Endothelial cell of umbilical vein (primary cell): ENCODE results near the gene MEF2C. TPM values are rescaled to one million over a fixed set of nuclear protein-coding genes. Genes with fewer than 3 reads are reported as not detected.

Experiments
- BruUV-seq: library from RNA; stranded (reverse); fragments of 400-500 nt; replicated peaks from 2 replicates; lab custom pipeline; 2021; lab: Mats Ljungman, UMichigan
- CTCF ChIA-PET: fragments of 300-600, 350-600 bp; sonication (Branson Sonifier 250); formaldehyde crosslinking; loops from one replicate; lab custom pipeline; 2021; ENCODE audit warnings: antibody characterized with exemption, inconsistent platforms; lab: Charles Lee
- POLR2A ChIA-PET: fragments of 300-600, 350-600 bp; sonication (Branson Sonifier 250); formaldehyde crosslinking; loops from one replicate; lab custom pipeline; 2021; ENCODE audit warnings: antibody characterized with exemption, inconsistent platforms; lab: Charles Lee
- DNase-seq: peaks from one replicate; pipeline ENCODE4 v3.0.0-alpha.2; 2011; ENCODE audit warnings: low read depth, low spot score
- FAIRE-seq: peaks from 2 replicates; lab custom pipeline; 2011; peaks lifted over from hg19 to GRCh38; lab: Jason Lieb, UNC
- H2AFZ ChIP-seq: 2 replicates; pipeline ENCODE4 v1.6.0; 2012; ENCODE audit warnings: low read depth, low read length, control low read depth, inconsistent platforms
- H3K27ac ChIP-seq: 2 replicates; pipeline ENCODE4 v1.5.1; 2011; ENCODE audit warnings: low read depth, mild to moderate bottlenecking, control low read depth, low read length, moderate library complexity; ENCODE audit not compliant: insufficient read depth
- H3K27me3 ChIP-seq, 2 experiments: 2 replicates each; pipeline versions ENCODE4 v1.6.0 to v1.6.1; 2011; ENCODE audit warnings: low read length in 2 of 2, mixed read lengths in 1 of 2; ENCODE audit not compliant: control insufficient read depth in 2 of 2, insufficient read depth in 2 of 2
- H3K36me3 ChIP-seq, 2 experiments: 2 replicates in 1 of 2; 3 replicates in 1 of 2; pipeline ENCODE4 v1.5.1; 2011; ENCODE audit warnings: low read length in 2 of 2, mild to moderate bottlenecking in 1 of 2, moderate library complexity in 1 of 2; ENCODE audit not compliant: control insufficient read depth in 2 of 2, insufficient read depth in 2 of 2; ENCODE audit errors: extremely low read depth in 1 of 2
- H3K4me1 ChIP-seq: 3 replicates; pipeline ENCODE4 v1.5.1; 2011; ENCODE audit warnings: mild to moderate bottlenecking, low read length; ENCODE audit not compliant: control insufficient read depth, insufficient read depth; ENCODE audit errors: extremely low read depth
- H3K4me2 ChIP-seq: 2 replicates; pipeline ENCODE4 v1.6.1; 2011; ENCODE audit warnings: low read length, control low read depth, mixed read lengths; ENCODE audit not compliant: insufficient read depth
- H3K4me3 ChIP-seq, 3 experiments: fragments of 200-600 bp in 1 of 3; sonication (generic), shearing (Covaris generic) in 1 of 3; replicated peaks in 1 of 3; 2 replicates each; pipeline ENCODE4 v1.5.1; 2011 to 2016; ENCODE audit warnings: control low read depth in 3 of 3, low read length in 3 of 3, mild to moderate bottlenecking in 2 of 3, inconsistent platforms in 1 of 3, low read depth in 1 of 3, moderate library complexity in 1 of 3; ENCODE audit not compliant: insufficient read depth in 1 of 3
- H3K79me2 ChIP-seq: 2 replicates; pipeline ENCODE4 v1.6.0; 2012; ENCODE audit warnings: low read length, inconsistent platforms; ENCODE audit not compliant: control insufficient read depth, insufficient read depth
- H3K9ac ChIP-seq: replicated peaks from 2 replicates; pipeline ENCODE3; 2011; ENCODE audit warnings: low read length, control low read depth; ENCODE audit not compliant: insufficient read depth; ENCODE audit errors: extremely low read depth
- H3K9me1 ChIP-seq: replicated peaks from 3 replicates; pipeline ENCODE4 v1.6.0; 2011; ENCODE audit warnings: mild to moderate bottlenecking, low read length; ENCODE audit not compliant: control insufficient read depth, insufficient read depth; ENCODE audit errors: extremely low read depth
- H3K9me3 ChIP-seq: replicated peaks from 2 replicates; pipeline ENCODE4 v1.5.1; 2012; ENCODE audit warnings: low read length, inconsistent platforms; ENCODE audit not compliant: control insufficient read depth, insufficient read depth
- H4K20me1 ChIP-seq: replicated peaks from 2 replicates; pipeline ENCODE3; 2011; ENCODE audit warnings: mild to moderate bottlenecking, low read length; ENCODE audit not compliant: control insufficient read depth, insufficient read depth; ENCODE audit errors: extremely low read depth
- EZH2 ChIP-seq: IDR thresholded peaks from 2 replicates; pipeline ENCODE4 v1.6.1; 2012; ENCODE audit warnings: borderline replicate concordance, low read depth, mild to moderate bottlenecking, moderate library complexity, low read length, inconsistent platforms; ENCODE audit not compliant: severe bottlenecking
- FOS ChIP-seq: IDR thresholded peaks from 2 replicates; pipeline ENCODE4 v1.6.1; 2011; ENCODE audit warnings: mild to moderate bottlenecking, low read length, moderate library complexity, borderline replicate concordance; ENCODE audit not compliant: insufficient read depth
- GATA2 ChIP-seq: IDR thresholded peaks from 2 replicates; pipeline ENCODE4 v1.7.0; 2011; ENCODE audit warnings: low read depth, mild to moderate bottlenecking, moderate library complexity, mixed read lengths, low read length; ENCODE audit not compliant: insufficient read length, insufficient read depth
- JUN ChIP-seq: IDR thresholded peaks from 2 replicates; pipeline ENCODE4 v1.6.1; 2011; ENCODE audit warnings: borderline replicate concordance, low read depth; ENCODE audit not compliant: insufficient read length, insufficient read depth
- MYC ChIP-seq: IDR thresholded peaks from one replicate; pipeline ENCODE4 v1.6.1; 2011; ENCODE audit warnings: mild to moderate bottlenecking, low read depth, low read length
- POLR2A ChIP-seq: IDR thresholded peaks from 2 replicates; pipeline ENCODE4 v1.6.1; 2012; ENCODE audit warnings: low read depth, mild to moderate bottlenecking, control low read depth, low read length
- POLR2AphosphoS5 ChIP-seq: IDR thresholded peaks from 2 replicates; pipeline ENCODE4 v1.6.1; 2012; ENCODE audit warnings: low read depth, mild to moderate bottlenecking, control low read depth, low read length, moderate library complexity; ENCODE audit not compliant: insufficient read depth
- dilution Hi-C: fragments of 300-500 bp; cut with MboI; formaldehyde crosslinking; loops from one replicate; pipeline ENCODE4 v1.15.0; 2019; ENCODE audit warnings: low sequenced_read_pairs; ENCODE audit not compliant: extremely low pct_ligation_motif_present
- intact Hi-C: fragments of 100-400 bp; cut with micrococcal nuclease; formaldehyde crosslinking; loops from one replicate; pipeline ENCODE4 v1.10.0; 2022
- polyA plus RNA-seq, 4 experiments: library from polyadenylated mRNA; depleted of rRNA in 3 of 4; stranded (reverse) in 3 of 4; unstranded in 1 of 4; fragments of >200 nt; gene quantifications; 2 replicates each; pipeline versions ENCODE4 v1.2.1 to v1.2.3, GENCODE V29; 2011 to 2012; ENCODE audit warnings: missing spikeins in 1 of 4
- total RNA-seq: library from RNA; stranded (reverse); gene quantifications from 2 replicates; pipeline ENCODE4 v1.2.3, GENCODE V29; 2021
- TF ChIP-seq, protein P1 (sequence below): IDR thresholded peaks from 2 replicates; pipeline ENCODE4 v1.6.1; 2011; ENCODE audit not compliant: insufficient read depth, insufficient read length
- TF ChIP-seq, protein P2 (sequence below), 2 donors: IDR thresholded peaks; 1 replicate in 1 of 2; 2 replicates in 1 of 2; pipeline ENCODE4 v1.5.1; 2011; ENCODE audit warnings: low read length in 2 of 2, mild to moderate bottlenecking in 2 of 2, moderate library complexity in 2 of 2, control low read depth in 1 of 2, inconsistent platforms in 1 of 2, low read depth in 1 of 2; ENCODE audit not compliant: insufficient read depth in 1 of 2; ENCODE audit errors: extremely low read depth in 1 of 2

Gene MEF2C
- total and polyA plus RNA-seq, 2 donors (not counting 3 experiments of a cell fraction or from before 2014, with no cell fraction given): 21.2 to 67.7 TPM

- CTCF ChIA-PET: interaction anchor here (0.6 to 1.5 kb wide), 4 partner anchors 17 to 894 kb away, joined by 3 to 4 read pairs (median 4); no protein-coding TSS in a partner anchor
- Histone ChIP-seq H3K4me2 (no peak overlapping the region), H3K36me3 (peaks cover 0 to 5% of the 10 kb centered on the region in 2 experiments), H2AFZ (no peak overlapping the region), H3K4me1 (no peaks in the 10 kb centered on the region), H4K20me1 (peaks cover 2% of the 10 kb centered on the region), H3K9ac (no peak overlapping the region), H3K27me3 (no peaks in the 10 kb centered on the region), H3K79me2 (no peaks in the 10 kb centered on the region), H3K4me3 (no peak overlapping the region), H3K9me1 (no peaks in the 10 kb centered on the region), H3K9me3 (no peaks in the 10 kb centered on the region), H3K27ac (no peak overlapping the region)
- FAIRE-seq (no peak), DNase-seq (no peak)
- intact Hi-C loops (no loop called here), dilution Hi-C loops (no loop called here)
- TF ChIP-seq, protein P1, sequence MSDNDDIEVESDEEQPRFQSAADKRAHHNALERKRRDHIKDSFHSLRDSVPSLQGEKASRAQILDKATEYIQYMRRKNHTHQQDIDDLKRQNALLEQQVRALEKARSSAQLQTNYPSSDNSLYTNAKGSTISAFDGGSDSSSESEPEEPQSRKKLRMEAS: no peak
- no peak for TF ChIP-seq EZH2
- TF ChIP-seq GATA2: no peak
- no peak for TF ChIP-seq JUN
- TF ChIP-seq FOS: no peak
- no peak for TF ChIP-seq POLR2A
- TF ChIP-seq, protein P2, sequence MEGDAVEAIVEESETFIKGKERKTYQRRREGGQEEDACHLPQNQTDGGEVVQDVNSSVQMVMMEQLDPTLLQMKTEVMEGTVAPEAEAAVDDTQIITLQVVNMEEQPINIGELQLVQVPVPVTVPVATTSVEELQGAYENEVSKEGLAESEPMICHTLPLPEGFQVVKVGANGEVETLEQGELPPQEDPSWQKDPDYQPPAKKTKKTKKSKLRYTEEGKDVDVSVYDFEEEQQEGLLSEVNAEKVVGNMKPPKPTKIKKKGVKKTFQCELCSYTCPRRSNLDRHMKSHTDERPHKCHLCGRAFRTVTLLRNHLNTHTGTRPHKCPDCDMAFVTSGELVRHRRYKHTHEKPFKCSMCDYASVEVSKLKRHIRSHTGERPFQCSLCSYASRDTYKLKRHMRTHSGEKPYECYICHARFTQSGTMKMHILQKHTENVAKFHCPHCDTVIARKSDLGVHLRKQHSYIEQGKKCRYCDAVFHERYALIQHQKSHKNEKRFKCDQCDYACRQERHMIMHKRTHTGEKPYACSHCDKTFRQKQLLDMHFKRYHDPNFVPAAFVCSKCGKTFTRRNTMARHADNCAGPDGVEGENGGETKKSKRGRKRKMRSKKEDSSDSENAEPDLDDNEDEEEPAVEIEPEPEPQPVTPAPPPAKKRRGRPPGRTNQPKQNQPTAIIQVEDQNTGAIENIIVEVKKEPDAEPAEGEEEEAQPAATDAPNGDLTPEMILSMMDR (IDR thresholded peaks at IDR 0.05; ENCODE audit: extremely low read depth in 1 of 2, insufficient read depth in 1 of 2, low read depth in 1 of 2, low read length in 2 of 2): no peak
- TF ChIP-seq MYC: no peak
- TF ChIP-seq POLR2AphosphoS5: no peak
- POLR2A ChIA-PET: no interaction called here
- no TSS peak for BruUV-seq
These were observed 117.8 kb downstream of the MEF2C start for GRCh38 chr5:88765171-88765570.
